T-cell (primary cell): ENCODE results near the gene RNASE2. TPM values are rescaled to one million over a fixed set of nuclear protein-coding genes. Genes with fewer than 3 reads are reported as not detected.

Experiments
- total RNA-seq, 35 experiments: library from RNA in 6 of 35; stranded (reverse) in 6 of 35; fragments of 120-200 nt in 1 of 35; gene quantifications; one replicate each; pipeline versions ENCODE4 v1.2.1 to v1.2.4 and lab custom pipeline; 2013 to 2026

The RNASE2 gene
- total RNA-seq, 5 donors from 2014 or later (not counting 1 experiment from before 2014, with no cell fraction given) = not detected

Other genes starting within 250 kb of the RNASE2 start
- gene EDDM3A, start 209.6 kb upstream of the RNASE2 start, total RNA-seq = not detected
- not detected for gene EDDM3B, start 187.1 kb upstream of the RNASE2 start, total RNA-seq
- 1 to 10 TPM in 4 of 5 donors, under 1 TPM in 1; 0.91 to 2.1 (median 1.3) TPM for gene RNASE6, start 174.2 kb upstream of the RNASE2 start, total RNA-seq
- 1 to 10 TPM in 3 of 5 donors, not detected in 2; 1.5 to 2.3 (median 2.0) TPM for gene RNASE1, start 152.6 kb upstream of the RNASE2 start, total RNA-seq
- gene RNASE3, start 64.1 kb upstream of the RNASE2 start, total RNA-seq = not detected
- gene METTL17, start 34.5 kb downstream of the RNASE2 start, total RNA-seq = 100 to 1,000 TPM in 2 of 5 donors, 10 to 100 TPM in 3; 80.4 to 112 (median 99.0) TPM
- gene SLC39A2, start 43.8 kb downstream of the RNASE2 start, total RNA-seq = under 1 TPM in 1 of 5 donors, not detected in 4; 0.35 TPM
- 10 to 100 TPM; 26.1 to 28.2 (median 27.1) TPM for gene NDRG2, start 69.6 kb downstream of the RNASE2 start, total RNA-seq
- gene TPPP2, start 74.7 kb downstream of the RNASE2 start, total RNA-seq = not detected
- gene RNASE13, start 79.3 kb downstream of the RNASE2 start, total RNA-seq = not detected
- gene RNASE7, start 86.9 kb downstream of the RNASE2 start, total RNA-seq = not detected
- not detected for gene RNASE8, start 102.3 kb downstream of the RNASE2 start, total RNA-seq
- 1 to 10 TPM in 2 of 5 donors, under 1 TPM in 3; 0.39 to 3.3 (median 0.85) TPM for gene ARHGEF40, start 114.8 kb downstream of the RNASE2 start, total RNA-seq
- 10 to 100 TPM in 1 of 5 donors, 1 to 10 TPM in 4; 7.2 to 12.4 (median 8.1) TPM for gene ZNF219, start 143.2 kb downstream of the RNASE2 start, total RNA-seq
- under 1 TPM in 1 of 5 donors, not detected in 4; 0.49 TPM for gene TMEM253, start 145.6 kb downstream of the RNASE2 start, total RNA-seq
- gene OR5AU1, start 200.6 kb downstream of the RNASE2 start, total RNA-seq = not detected